CD4-positive, alpha-beta T cell treated with Interleukin-4 for 1 hour (primary cell): ENCODE measurements around the gene FOXR1.
"Not testable (repeated sequence)": the region's sequence is repeated elsewhere in the genome, so short reads cannot be mapped to it uniquely, and the experiment has no call there.

Experiments
- DNase-seq, 2 donors: peaks; one replicate each; pipeline ENCODE4 v3.0.0-alpha.2; 2020 to 2022

The FOXR1 gene

DNA sequence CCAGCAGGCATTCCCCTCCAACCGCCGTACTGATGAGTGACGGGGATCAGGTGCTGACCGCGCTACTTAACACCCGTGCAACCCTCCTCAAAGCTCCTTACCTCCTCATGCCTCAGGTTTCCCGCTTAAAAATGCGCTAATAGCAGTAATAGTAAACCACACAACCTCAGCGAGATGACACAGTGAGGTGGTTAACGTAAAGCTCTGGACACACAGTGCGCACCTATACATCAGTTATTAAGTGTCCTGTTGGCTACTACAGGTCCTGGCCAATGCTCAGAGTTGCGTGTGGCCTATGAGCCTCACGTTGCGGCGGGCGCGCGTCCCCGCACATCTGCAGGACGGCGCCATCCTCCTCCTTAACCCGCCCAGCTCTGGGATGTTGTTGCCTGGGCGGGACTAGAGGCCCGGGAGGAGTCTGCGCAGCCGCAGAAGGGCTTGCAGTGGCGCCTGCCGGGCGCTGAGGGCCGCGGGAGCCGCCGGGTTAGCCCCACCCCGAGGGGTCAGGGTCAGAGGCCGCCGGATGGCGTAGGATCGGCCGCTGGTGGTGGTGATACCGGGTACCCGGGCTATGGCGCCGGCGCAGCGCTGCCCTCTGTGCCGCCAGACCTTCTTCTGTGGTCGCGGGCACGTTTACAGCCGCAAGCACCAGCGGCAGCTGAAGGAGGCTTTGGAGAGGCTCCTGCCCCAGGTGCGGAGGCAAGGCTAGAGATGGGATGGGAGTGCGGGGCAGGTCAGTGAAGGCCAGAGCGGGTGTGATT, 26.2 kb downstream of the FOXR1 start, which contains the start of gene CENATAC:
Gene CENATAC, plus strand, starts transcription at position 512 of the 761 bp plus-strand sequence. Its CDS starts 60 bp downstream, at position 572.
- DNase-seq: peak; percentile 95 to 96

- no peak for DNase-seq
These were observed 26.8 kb downstream of the FOXR1 start for GRCh38 chr11:118998388-118998717.

DNA sequence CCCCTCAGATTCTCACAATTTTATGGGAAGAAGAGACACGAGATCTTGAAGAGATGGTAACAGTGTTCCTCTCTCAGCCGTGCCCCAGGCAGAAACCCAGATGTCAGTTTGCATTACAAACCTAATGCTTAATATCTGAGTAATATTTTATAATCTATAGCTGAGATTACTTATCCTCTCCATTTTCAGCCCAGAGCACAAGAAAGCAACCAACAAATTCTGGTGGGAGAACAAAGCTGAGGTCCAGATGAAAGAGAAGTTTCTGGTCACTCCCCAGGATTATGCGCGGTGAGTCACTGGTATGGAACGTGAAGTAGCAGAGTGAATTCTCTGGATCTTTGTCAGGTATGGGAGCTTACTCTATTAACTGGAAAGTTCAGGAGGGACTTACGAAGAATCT, 27.3 kb downstream of the FOXR1 start:
- DNase-seq: no peak

- DNase-seq: no peak
These were observed 29.3 kb downstream of the FOXR1 start for GRCh38 chr11:119000906-119001305.

GRCh38 chr11:119006656-119007055, 35.1 kb downstream of the FOXR1 start:
- no peak for DNase-seq

DNA sequence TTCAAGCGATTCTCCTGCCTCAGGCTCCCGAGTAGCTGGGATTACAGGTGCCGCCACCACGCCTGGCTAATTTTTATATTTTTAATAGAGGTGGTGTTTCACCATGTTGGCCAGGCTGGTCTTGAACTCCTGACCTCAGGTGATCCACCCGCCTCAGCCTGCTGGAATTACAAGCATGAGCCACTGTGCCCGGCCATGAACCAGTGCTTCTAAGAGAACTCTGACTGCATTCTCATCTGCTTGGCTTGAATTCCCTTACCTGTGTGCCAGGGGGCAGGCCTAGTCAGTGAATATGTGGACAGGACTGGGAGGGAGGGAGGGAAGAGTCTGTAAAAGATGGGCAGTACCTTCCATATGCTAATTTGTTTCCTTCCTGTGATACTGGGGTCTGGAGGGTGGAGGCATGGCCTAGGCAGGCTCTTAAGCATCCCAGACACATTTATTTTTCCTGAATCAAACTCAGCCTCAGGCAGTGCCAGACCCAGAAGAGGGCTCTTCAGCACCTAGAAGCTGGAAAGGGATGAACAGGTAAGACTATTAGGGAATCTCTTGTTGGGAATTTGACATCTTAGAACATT, 40.0 kb downstream of the FOXR1 start:
- no peak for DNase-seq

GRCh38 chr11:119012629-119013170, 41.1 kb downstream of the FOXR1 start:
- no peak for DNase-seq

GRCh38 chr11:119014209-119014924, 42.8 kb downstream of the FOXR1 start:
- DNase-seq: no peak

DNA sequence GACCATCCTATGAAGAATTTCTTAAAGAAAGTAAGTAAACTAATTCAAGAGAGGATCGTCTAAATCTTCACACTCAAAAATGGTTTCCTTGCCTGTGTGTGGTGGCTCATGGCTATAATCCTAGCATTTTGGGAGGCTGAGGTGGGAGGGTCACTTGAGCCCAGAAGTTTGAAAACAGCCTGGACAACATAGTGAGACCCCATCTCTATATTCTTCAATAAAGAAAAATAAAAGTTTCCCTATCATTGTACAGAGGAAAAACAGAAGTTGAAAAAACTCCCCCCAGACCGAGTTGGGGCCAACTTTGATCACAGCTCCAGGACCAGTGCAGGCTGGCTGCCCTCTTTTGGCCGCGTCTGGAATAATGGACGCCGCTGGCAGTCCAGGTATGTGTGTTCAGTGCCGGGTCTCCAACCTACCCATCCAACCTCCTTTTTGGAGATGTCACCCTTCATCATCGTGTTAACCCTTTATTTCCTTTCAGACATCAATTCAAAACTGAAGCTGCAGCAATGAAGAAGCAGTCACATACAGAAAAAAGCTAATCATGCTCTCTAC, 43.6 kb downstream of the FOXR1 start:
- DNase-seq: no peak

DNA sequence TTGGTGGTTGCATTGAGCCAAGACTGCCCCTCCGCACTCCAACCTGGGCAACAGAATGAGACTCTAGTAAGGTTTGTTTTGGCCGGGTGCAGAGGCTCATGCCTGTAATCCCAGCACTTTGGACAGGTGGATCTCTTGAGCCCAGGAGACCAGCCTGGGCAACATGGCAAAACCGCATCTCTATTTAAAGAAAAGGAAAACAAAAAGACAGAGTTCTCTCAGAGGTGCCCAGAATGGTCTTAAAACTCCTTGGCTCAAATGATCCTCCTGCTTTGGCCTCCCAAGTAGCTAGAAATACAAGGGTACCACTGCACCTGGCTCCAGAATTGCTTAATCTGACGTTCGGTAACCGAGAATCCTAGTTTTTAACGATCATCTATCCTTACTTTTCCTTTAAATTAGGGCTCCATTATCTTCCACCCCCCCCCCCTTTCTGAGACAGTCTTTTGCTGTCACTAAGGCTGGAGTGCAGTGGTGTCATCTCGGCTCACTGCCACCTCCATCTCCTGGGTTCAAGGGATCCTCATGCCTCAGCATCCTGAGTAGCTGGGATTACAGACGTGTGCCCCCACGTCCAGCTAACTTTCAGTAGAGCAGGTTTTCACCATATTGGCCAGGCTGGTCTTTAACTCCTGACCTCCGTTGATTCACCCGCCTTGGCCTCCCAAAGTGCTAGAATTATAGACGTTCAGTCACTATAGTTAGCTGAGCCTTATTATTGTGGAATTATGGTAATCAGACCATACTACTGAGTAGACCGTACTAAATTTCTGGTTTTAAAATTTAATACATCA, 44.9 kb downstream of the FOXR1 start:
- no peak for DNase-seq

GRCh38 chr11:119017377-119017776, 45.8 kb downstream of the FOXR1 start:
- DNase-seq: not testable (repeated sequence)

- peak; percentile 96 for DNase-seq
These were observed 46.7 kb downstream of the FOXR1 start, which contains the start of the genes RPS25 and TRAPPC4 for GRCh38 chr11:119018074-119018938. Gene RPS25 (minus strand): TSS chr11:119018343. CDS start chr11:119018284, 59 bp downstream. Gene TRAPPC4 (plus strand): TSS chr11:119018766. CDS start chr11:119018796, 30 bp downstream.

DNA sequence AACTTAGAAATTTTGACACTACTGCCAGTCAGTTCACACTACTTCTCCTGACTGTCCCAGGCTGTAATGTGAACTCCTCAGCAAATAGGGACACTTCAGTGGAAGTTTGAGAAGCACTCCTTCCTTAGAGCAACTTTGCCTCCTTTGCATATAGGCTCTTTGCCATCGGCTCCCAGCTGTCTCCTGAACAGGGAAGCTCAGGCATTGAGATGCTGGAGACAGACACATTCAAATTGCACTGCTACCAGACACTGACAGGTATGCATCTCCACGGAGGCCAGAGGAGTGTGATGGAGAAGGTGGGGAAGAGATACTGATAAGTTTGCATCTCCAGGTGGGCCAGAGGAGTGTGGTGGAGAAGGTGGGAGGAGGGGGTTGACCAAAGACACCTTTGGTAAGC, 48.4 kb downstream of the FOXR1 start:
- DNase-seq: no peak

- DNase-seq: no peak
These were observed 50.1 kb downstream of the FOXR1 start for GRCh38 chr11:119021631-119022030.

DNA sequence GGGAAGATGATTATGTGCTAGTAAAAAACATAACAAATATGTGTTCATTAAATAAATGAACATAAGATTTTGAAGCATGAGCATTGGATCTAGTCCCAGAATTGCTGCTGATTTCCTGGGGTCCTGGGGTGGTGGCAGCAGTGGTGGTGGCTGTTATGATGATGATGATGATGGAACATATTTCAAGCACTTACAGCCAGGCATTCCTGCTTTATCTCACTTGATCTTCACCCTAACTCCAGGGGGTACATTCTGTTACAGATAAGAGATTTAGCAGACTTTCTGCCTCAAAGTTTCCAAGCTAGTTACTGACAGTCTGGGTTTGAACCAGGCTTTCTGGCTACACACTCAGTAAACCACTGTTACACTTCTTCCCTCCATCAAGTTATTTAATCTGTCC, 52.2 kb downstream of the FOXR1 start:
- no peak for DNase-seq

DNA sequence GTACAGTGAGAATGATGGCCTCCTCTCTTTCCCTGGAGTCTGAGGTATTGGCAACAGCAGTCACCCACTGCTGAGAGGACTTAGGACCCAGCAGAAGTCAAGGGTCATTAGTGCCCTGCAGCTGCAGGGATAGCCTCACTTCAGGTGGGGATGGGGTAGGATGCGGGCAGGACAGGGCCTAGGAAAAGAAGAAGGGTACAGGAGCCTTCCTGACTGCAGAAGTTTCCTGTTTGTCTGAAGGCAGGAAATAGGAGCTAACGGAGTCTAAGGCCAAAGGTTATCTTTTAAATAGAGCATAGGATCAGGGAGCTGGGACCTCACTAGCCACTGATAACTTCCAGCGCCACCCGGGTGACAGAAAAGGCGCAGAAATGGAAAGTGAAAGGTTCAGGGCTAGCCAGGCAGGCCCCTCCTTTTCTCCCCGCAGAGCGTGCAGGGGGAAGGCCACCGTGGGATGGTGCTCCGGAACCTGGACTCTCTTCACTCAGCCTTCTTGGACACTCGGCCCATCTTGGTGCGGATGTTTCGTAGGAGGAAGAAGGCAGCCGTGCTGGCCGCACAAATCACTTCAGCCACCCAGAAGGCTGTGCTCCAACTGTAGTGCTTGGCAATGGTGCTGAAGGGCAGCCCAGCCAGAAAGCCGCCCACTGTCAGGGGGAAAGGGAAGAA, 53.0 kb downstream of the FOXR1 start:
- no peak for DNase-seq

DNA sequence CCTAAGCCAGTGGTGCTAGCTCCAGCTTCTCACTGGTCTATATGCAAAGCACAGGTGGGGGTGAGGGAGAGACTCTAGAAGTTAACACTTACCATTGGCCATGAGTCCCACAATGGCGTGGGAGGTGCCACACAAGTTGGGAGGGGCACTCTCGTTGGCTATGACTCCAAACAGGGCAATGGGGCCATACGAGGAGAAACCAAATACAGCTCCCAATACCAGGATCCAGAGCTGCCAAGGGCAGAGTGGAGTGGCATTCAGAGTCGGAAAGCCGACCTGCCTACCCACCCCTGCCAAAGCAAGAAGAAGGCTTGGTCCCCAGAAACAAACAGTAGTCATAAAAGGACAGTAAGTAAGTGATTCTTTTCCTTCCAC, 53.5 kb downstream of the FOXR1 start:
- DNase-seq: no peak

DNA sequence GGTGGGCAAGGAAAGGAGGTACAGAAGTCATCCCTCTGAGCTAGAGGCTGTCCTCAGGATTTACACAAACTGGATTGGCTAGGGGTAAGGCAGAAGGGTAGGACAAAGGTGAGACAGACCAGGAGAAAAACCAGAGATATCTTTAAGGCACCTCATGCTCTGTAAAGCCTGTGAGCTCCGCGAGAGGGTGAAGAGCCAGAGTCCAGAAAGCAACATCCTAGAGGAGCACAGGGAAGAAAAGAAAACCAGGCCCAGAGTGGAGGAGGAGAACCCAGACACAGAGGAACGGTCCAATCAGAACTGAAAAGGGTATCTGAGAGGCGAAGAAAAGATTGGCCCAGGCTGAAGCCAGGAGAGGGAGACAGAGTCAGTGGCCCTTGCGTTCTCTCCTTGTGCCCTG, 54.0 kb downstream of the FOXR1 start:
- no peak for DNase-seq

- no peak for DNase-seq
These were observed 54.6 kb downstream of the FOXR1 start for GRCh38 chr11:119025978-119026766.

DNA sequence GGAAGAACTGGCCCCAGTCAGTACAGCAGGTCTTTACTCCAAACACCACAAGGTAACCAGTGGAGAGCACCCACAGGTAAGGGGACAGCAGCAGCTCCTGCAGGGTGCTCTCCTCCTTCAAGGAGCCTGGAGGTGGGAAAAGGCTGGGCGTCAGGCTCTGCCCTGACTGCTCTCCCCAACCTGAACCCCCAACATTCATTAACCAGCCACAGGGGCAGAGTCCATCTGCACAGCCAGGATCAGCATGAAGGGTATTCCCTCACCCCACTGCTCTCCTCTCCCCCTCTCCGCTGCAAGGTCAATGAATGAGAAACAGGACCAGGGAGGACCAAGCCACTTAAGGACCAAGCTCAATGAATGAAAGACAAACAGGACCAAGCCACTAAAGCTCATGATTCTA, 55.4 kb downstream of the FOXR1 start:
- no peak for DNase-seq
